Hippocampal formation (tissue), 2 donors: ENCODE results near the gene LIMS1.
"Not testable (repeated sequence)": the region's sequence is repeated elsewhere in the genome, so short reads cannot be mapped to it uniquely, and the experiment has no call there.

Experiments used
- DNase-seq, 2 donors: peaks; one replicate each; lab custom pipeline; 2025; lab: John Stamatoyannopoulos, UW

LIMS1 gene

DNA sequence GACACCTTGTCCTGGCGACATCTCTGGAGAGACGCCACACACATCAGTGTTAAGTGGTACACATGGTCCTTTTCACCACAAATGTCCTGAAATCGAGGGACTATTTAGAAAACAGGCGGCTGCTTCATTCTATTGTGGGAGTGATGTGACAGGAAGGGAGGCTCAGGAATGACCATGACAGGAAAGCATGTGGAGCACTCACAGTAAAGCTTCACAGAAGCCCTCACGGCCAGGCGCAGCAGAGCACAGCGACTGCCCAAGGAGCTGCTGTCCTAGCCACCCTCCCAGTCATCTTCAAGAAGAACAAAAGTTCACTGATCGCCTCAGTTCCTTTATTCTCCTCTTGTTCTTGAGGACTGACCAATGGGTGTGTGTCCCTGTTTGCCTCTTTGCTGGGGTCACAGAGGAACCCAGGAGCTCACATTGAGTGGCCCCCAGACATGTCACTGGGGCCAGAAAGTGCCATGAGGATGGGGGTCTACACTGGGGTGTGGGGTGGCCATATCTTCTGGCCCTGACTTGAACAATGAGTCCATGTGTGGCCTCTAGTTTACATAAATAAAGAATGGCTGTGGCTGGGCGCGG, 100.4 kb downstream of the LIMS1 start:
- no peak for DNase-seq

DNA sequence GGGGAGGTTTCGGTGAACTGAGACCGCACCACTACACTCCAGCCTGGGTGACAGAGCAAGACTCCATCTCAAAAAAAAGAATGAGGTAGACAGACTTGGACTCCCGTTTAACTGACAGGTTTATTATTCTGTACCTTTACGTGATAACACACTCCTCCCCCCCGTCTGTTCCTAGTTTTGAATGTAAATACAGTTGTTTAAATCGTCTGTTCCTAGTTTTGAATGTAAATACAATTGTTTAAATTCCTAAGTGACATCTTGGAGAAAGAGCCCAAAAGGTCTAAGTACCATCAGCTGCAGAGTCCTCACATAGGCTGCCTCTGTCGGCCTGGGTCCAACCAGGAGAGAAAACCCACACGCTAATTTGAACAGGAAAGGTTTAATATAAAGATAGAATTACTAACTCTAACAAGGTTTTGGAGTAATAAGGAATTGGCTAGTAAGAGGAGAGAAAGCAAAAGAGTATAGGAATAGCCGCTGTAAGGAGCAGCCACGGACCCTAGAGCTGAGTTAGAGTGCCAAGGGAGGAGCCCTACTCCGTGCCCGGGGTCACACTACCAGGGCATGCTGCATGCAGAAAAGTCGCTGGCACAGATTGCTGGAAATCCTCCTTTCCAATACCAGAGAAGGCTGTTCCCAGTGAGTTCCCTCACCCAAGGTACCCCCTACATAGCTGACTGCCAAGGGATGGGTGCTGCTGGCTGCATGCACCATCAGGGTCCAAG, 101.5 kb downstream of the LIMS1 start:
- no peak for DNase-seq

DNA sequence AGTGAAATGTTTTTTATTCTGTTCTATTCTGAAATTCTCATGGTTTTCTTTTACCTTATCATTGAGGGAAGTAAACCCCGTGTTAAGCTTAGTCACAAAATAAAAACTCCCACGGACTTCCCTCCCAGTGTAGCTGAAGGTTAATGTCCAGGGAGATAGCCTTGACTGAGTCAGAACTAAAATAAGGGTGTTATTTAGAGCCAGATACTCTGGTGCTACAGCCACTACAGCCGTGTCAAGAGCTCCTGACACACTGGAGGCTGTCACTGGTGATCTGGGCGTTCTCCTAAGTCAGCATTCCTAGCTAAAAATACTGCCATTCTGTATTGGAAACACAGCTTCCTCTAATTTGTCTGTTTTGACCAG, 103.0 kb downstream of the LIMS1 start:
- peak in 1 of 2 donors; percentile 37 for DNase-seq

DNA sequence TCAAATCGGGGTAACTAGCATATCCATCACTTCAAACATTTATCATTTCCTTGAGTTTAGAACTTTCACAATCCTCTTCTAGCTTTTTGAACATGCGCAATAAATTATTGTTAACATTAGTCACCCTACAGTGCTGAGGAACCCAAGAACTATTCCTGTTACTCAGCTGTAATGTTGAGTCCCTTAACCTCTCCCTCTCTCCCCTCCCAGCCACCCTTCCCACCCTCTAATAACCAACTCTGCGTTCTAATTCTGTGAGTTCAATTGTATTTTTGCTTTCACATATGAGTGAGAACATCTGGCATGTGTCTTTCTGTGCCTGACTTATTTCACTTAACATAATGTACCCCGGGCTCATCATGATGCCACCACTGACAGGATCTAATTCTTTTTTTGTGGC, 106.5 kb downstream of the LIMS1 start:
- no peak for DNase-seq

DNA sequence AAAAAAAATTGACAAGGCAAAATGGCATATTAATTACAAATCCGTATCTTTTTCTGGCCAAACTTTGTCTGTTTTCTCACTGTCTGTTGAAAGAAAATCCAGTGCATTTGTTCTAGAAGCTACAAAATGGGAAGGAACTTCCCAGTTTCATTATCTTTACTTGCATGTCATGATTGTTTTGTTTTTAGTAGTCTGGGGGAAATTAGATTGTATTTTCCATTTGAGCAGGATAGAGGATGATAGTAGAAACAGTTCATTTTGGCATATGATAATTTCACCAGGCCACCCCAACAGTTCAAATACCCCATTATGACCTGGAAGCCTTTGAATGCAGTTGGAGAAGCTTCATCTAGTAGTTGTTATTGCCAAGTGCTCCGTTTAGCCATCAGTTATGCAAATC, 107.5 kb downstream of the LIMS1 start:
- no peak for DNase-seq

DNA sequence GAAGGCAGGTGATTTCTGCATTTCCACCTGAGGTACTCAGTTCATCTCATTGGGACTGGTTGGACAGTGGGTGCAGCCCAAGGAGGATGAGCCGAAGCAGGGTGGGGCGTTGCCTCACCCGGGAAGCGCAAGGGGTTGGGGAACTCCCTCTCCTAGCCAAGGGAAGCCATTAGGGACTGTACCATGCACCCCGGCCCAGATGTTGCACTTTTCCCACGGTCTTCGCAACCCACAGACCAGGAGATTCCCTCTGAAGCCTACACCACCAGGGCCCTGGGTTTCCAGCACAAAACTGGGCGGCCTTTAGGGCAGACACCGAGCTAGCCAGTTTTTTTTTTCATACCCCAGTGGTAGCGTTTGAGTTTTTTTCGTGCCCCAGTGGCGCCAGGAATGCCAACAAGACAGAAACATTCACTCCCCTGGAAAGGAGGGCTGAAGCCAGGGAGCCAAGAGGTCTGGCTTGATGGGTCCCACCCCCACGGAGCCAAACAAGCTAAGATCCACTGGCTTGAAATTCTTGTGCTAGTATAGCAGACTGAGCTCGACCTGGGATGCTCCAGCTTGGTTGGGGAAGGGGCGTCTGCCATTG, 109.1 kb downstream of the LIMS1 start:
- no peak for DNase-seq

DNA sequence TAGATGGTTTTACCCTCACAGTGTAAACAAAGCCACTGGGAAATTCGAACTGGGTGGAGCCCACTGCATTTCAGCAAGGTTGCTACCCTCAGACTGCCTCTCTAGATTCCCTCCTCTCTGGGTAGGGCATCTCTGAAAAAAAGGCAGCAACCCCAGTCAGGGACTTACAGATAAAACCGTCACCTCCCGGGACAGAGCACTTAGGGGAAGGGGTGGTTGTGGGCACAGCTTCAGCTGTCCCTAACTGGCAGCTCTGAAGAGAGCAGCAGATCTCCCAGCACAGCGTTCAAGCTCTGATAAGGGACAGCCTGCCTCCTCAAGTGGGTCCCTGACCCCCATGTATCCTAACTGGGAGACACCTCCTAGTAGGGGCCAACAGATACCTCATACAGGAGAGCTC, 109.6 kb downstream of the LIMS1 start:
- not testable (repeated sequence) for DNase-seq

DNA sequence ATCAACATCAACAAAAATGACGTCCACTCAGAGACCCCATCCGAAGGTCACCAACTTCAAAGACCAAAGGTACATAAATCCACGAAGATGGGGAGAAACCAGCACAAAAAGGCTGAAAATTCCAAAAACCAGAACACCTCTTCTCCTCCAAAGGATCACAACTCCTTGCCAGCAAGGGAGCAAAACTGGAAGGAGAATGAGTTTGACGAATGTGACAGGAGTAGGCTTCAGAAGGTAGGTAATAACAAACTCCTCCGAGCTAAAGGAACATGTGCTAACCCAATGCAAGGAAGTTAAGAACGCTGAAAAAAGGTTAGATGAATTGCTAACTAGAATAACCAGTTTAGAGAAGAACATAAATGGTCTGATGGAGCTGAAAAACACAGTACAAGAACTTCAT, 110.2 kb downstream of the LIMS1 start:
- DNase-seq, result not testable (repeated sequence)

DNA sequence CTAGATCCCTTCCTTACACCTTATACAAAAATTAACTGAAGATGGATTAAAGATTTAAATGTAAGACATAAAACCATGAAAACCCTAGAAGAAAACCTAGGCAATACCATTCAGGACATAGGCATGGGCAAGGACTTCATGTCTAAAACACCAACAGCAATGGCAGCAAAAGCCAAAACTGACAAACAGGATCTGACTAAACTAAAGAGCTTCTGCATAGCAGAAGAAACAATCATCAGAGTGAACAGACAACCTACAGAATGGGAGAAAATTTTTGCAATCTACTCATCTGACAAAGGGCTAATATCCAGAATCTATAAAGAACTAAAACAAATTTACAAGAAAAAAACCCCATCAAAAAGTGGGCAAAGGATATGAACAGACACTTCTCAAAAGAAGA, 114.5 kb downstream of the LIMS1 start:
- DNase-seq, result not testable (repeated sequence)

DNA sequence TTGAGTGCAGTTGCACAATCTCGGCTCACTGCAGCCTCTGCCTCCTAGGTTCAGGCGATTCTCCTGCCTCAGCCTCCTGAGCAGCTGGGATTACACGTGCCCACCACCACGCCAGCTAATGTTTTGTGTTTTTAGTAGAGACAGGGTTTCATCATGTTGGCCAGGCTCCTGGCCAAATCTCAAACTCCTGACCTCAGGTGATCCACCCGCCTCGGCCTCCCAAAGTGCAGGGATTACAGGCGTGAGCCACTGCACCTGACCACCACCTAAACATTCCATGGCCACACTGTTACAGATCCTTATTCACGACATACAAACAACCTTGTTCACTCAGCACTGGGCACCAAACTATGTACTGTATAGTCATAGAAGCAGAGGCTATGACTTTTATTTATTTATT, 116.2 kb downstream of the LIMS1 start:
- not testable (repeated sequence) for DNase-seq

DNA sequence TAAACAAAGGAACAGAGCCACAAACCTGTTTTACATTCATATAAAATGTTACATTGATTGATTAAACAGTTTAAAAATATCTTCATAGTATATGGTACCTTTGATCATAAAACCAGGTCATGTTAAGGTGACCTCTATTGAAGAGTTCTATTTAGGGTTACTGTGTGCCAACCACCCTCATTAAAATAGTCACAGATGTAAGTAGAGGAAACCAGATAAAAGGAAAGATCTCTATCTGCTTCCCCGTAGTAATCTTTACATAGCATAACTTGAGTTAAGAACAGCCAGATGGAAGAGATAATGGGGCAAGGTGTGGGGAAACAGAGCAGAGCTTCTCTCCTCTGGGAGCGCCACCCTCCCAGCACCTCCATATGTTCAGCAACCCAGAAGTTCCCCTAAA, 117.2 kb downstream of the LIMS1 start:
- not testable (repeated sequence) for DNase-seq

DNA sequence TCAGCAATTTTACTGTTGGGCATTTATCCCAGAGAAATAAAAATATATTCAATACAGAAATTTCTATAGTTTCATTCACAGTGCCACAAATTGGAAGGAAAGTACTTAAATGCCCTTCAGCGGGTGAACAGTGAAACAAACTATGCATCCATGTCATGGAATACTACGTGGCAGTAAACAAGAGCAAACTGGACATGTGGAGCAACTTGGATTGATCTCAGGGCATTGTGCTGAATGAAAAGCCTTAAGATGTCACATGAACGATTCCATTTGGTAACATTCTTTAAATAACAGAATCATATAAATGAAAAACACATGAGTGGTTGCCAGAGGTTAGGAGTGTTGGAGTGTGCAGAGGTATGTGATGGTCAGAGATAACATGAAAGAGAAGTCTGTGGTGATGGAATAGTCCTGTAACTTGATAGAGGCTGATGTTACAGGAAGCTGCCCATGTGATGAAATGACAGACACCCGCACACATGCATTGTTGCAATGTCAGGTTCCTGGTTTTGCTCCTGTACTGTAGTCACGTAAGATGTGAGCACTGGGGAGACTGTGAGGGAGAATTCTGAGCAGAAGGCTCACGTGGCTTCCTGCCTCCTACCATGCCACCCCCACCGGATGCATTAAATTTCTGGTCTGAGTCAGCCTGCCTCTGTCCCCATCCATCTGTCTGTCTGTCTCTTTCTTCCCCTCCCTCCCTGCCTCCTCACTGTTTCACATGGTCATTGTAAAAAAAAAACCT, 118.1 kb downstream of the LIMS1 start:
- not testable (repeated sequence) for DNase-seq

DNA sequence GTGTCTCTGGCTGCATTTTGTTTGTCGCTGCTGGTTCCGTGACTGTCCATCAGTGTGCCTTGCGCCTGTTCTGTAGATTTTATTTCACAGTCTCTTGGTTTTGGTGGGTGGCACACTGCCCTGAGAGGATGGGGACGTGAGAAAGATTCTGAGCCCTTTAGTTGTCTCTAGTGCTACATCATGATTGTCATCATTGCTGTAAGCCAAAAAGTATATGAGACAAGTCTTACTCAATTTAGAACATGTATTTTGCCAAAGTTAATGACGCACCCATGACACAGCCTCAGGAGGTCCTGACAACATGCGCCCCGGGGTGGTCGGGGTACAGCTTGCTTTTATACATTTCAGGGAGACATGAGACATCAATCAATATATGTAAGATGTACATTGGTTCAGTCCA, 119.2 kb downstream of the LIMS1 start:
- not testable (repeated sequence) for DNase-seq

DNA sequence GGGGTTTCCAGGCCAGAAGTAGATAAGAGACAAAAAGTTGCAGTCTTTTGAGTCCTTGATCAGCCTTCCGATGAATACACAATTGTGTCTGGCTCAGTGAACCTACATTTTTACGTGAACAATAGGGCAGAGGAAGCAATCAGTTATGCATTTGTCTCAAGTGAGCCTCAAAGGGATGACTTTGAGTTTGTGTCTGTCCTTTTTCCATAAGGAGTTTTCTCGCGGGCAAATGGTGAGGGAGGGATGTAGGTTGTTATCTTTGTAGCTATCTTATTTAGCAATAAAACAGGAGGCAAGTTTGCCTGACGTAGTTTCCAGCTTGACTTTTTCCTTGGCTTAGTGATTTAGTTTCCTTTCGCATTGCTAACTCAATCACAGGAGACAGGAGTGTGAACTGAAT, 119.6 kb downstream of the LIMS1 start:
- DNase-seq, result not testable (repeated sequence)

DNA sequence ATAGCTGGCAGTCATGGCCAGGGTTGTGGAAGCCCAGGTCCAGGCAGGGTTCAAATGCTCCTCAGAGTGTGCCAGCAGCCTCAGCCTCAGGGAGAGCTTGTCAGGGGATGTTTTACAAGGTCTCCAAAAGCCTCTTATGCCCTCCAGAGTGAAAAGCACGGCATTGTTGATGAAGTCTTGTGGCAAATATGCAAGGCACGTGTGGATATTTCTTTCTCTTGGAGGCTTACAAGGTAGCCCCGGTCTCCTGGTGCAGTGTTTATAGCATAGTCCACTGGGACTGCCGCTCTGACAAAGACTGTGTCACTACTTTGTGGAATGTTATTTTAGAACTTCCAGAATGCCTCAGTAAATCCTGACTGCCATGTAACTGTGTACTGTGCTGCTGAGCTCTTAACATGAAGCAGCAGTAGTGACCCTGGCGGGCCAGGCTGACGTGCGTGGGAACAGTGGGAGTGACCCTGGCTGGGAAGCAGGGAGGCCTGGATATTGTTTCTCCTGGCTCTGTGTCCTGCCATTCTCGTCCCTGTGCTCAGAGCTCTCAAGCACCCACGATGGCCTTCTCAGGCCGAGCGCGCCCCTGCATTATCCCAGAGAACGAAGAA, 120.4 kb downstream of the LIMS1 start:
- DNase-seq, result not testable (repeated sequence)

DNA sequence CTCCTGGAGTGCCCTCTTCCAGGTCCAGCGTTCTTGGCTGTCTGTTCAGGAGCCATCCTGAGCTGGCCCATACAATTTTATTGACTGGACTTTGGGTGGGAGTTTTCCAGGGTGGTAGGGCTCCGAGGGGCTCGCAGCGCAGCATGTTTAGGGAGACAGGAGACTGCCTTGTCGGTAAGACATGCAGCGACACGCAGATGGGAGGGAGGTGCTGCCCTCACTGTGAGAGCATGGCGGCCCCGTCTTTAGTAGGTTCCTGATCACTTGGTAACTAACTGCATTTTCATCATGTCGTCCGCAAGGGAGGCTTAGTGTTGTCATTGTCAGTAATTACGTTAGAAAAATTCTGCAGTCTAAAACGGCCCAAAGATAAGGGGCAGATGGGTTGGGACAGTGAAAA, 121.0 kb downstream of the LIMS1 start:
- not testable (repeated sequence) for DNase-seq

DNA sequence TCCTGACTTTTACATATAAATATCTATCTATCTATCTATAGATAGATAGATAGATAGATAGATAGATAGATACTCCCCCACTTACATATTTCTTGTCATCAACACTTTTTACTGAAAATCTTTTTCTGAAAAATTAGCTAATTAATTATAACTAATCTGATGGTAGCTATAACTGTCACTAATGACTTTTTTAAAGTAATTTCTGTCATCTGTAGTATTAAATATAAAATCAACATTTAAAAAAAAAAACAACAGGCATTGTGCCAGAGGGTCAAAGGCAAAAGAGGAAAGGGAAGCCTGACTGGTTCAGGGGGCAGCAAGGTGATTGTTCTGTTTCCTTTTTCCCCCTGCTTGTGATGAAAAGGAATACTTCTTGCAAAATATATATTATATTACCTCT, 122.0 kb downstream of the LIMS1 start:
- not testable (repeated sequence) for DNase-seq

DNA sequence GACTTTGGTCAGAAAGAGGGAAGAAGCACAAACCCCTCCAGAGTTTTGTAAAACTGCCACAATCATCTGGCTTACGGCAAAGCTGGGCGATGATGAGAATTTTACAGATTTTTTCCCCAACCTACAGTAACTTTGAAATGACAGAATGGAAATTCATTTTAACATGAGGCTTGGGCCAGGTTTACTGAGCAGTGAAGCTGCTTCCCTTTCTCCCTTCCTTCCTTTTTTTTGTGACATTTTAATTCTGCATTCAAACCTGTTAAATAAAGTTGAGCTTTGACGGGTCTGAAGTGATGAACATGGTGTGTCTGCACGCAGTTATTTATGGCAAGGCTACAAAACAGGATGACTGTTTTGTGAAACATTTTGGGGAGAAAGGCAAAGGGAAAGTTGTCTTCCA, 123.2 kb downstream of the LIMS1 start:
- not testable (repeated sequence) for DNase-seq

DNA sequence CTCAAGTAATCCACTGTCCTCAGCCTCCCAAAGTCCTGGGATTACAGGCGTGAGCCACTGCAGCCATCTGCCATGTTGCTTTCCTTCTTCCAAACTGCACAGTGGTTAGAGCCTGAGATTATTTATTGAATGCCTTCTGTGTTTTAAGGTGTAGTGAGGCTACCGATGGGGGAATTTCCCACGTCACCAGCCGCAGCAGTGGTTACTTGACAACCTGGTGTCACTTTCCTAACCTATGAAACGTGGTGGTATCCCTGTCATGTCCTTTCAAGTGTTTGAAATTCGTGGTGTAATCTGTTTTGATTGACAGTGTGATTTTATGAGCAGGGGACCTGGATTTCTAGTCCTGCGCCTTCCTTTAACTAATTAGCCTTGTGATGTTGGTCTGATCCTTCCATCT, 124.3 kb downstream of the LIMS1 start:
- not testable (repeated sequence) for DNase-seq

DNA sequence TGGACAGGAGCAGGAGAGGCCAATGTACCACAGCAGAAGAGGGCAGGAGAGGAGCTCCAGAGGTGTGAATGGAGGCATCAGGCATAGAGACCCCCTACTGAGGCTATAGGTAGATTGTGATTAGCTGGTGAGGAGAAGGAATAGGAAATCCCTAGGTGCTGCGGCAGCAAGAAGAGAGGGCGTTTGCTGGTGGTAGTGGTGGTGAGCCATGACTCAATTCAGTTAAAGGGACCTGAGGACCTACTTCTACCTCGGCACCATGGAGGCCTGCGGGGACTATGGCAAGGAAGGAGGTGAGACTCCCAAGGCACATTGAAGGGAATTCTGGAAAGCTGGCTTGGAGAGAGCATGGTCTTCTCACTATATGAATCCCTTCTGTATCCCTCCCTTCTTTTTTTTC, 127.2 kb downstream of the LIMS1 start:
- not testable (repeated sequence) for DNase-seq

DNA sequence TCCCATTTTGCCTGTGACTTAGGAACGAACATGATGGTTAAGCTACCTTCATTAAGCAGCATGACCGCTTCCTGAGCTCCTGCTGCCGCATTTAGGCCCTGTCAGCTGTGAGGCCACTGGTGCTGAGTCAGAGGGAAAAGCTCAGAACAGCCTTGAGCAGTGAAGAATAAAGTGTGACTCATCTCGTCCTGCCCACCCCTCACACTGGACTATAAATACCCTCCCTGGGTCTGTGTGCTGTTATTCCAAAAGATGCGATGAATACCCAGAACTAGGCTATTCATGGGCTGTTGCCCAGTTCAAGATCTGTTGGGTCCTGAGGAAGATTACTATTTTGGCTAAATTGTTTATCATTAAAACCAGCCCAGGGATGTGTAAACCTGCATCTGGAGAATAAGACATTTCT, 127.9 kb downstream of the LIMS1 start:
- not testable (repeated sequence) for DNase-seq

DNA sequence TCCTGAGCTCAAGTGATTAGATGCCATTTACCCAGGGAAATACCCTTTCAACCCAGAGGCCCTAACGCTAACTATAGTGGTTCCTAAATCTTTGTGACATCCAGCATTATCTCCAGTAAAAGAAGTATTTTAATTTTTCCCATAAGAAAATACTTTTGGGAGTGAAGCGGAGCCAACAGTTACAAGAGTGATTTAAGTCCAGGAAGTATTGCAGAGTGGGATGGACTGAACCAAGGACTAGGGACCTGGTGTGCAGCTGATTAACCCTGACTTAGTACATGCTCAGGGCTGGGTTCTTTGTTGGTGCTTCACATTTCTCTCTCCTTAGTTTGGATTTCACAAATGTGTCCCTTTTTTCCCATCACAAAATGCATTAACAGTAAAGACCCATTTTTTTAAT, 129.1 kb downstream of the LIMS1 start:
- not testable (repeated sequence) for DNase-seq
